HL-60 (cell line): Measurements from ENCODE around the gene MAST2.

Source experiments
- CTCF ChIP-seq: IDR thresholded peaks from one replicate; pipeline ENCODE4 v1.5.1; 2011; ENCODE audit warnings: low read length, control low read depth, inconsistent platforms; ENCODE audit not compliant: insufficient read depth
- GABPA ChIP-seq: IDR thresholded peaks from 2 replicates; pipeline ENCODE4 v1.6.1; 2012; ENCODE audit warnings: low read depth
- POLR2AphosphoS5 ChIP-seq: IDR thresholded peaks from 2 replicates; pipeline ENCODE4 v1.6.1; 2012; ENCODE audit warnings: low read depth
- REST ChIP-seq: IDR thresholded peaks from 2 replicates; pipeline ENCODE4 v1.6.1; 2012; ENCODE audit warnings: low read depth; ENCODE audit not compliant: insufficient replicate concordance
- SPI1 ChIP-seq: IDR thresholded peaks from 2 replicates; pipeline ENCODE4 v1.6.1; 2012; ENCODE audit warnings: low read depth, mild to moderate bottlenecking, borderline replicate concordance

- TF ChIP-seq CTCF (no peak), POLR2AphosphoS5 (no peak), REST (no peak), SPI1 (no peak), GABPA (no peak)
Observed at GRCh38 chr1:45998020-45998617, 194.7 kb downstream of the MAST2 start.
